Fibroblast of lung (primary cell): ENCODE data around the gene RANBP10. TPM values are rescaled to one million over a fixed set of nuclear protein-coding genes. Genes with fewer than 3 reads are reported as not detected.
A peak's percentile ranks its signal among the peaks of the same experiment; 100 is the strongest.

Experiments used
- DNase-seq, 2 donors: peaks; one replicate each; pipeline versions ENCODE4 v3.0.0 to v3.0.0-alpha.2; 2010; ENCODE audit warnings: low read depth in 2 of 2
- H2AFZ ChIP-seq: 2 replicates; pipeline ENCODE4 v1.5.1; 2012; ENCODE audit warnings: low read length, control low read depth, inconsistent platforms
- H3K27ac ChIP-seq: 2 replicates; pipeline ENCODE4 v1.5.1; 2011; ENCODE audit warnings: low read length, control low read depth; ENCODE audit not compliant: insufficient read depth
- H3K27me3 ChIP-seq: 2 replicates; pipeline ENCODE4 v1.5.1; 2011; ENCODE audit warnings: mild to moderate bottlenecking, low read length; ENCODE audit not compliant: control insufficient read depth, insufficient read depth
- H3K36me3 ChIP-seq: 2 replicates; pipeline ENCODE4 v1.5.1; 2011; ENCODE audit warnings: low read length; ENCODE audit not compliant: control insufficient read depth, insufficient read depth
- H3K4me1 ChIP-seq: 2 replicates; pipeline ENCODE4 v1.5.1; 2011; ENCODE audit warnings: low read length; ENCODE audit not compliant: control insufficient read depth, insufficient read depth; ENCODE audit errors: extremely low read depth
- H3K4me2 ChIP-seq: 2 replicates; pipeline ENCODE4 v1.5.1; 2011; ENCODE audit warnings: low read length, control low read depth; ENCODE audit not compliant: insufficient read depth; ENCODE audit errors: extremely low read depth
- H3K4me3 ChIP-seq, 4 experiments: fragments of 200-600 bp in 1 of 4; sonication (generic) in 1 of 4; replicated peaks in 1 of 4; 2 replicates each; pipeline ENCODE4 v1.5.1; 2011 to 2016; ENCODE audit warnings: low read length in 4 of 4, low read depth in 3 of 4, mild to moderate bottlenecking in 3 of 4, control low read depth in 2 of 4, inconsistent platforms in 1 of 4, mixed read lengths in 1 of 4; ENCODE audit not compliant: insufficient read depth in 1 of 4; ENCODE audit errors: control extremely low read depth in 1 of 4
- H3K79me2 ChIP-seq: 2 replicates; pipeline ENCODE4 v1.5.1; 2012; ENCODE audit warnings: mild to moderate bottlenecking, low read length, inconsistent platforms; ENCODE audit not compliant: control insufficient read depth, insufficient read depth
- H3K9ac ChIP-seq: 2 replicates; pipeline ENCODE4 v1.5.1; 2011; ENCODE audit warnings: mild to moderate bottlenecking, low read length, control low read depth; ENCODE audit not compliant: insufficient read depth
- H3K9me3 ChIP-seq: 2 replicates; pipeline ENCODE4 v1.5.1; 2012; ENCODE audit warnings: low read depth, low read length; ENCODE audit not compliant: control insufficient read depth, insufficient read depth
- H4K20me1 ChIP-seq: 2 replicates; pipeline ENCODE4 v1.5.1; 2011; ENCODE audit warnings: low read length; ENCODE audit not compliant: control insufficient read depth, insufficient read depth; ENCODE audit errors: extremely low read depth
- EZH2 ChIP-seq: IDR thresholded peaks from 2 replicates; pipeline ENCODE4 v1.5.1; 2012; ENCODE audit warnings: low read length, control low read depth, mild to moderate bottlenecking; ENCODE audit errors: missing control alignments
- polyA plus RNA-seq, 2 donors: library from polyadenylated mRNA; depleted of rRNA in 1 of 2; stranded (reverse) in 1 of 2; unstranded in 1 of 2; fragments of >200 nt; gene quantifications; 2 replicates each; pipeline ENCODE4 v1.2.1, GENCODE V29; 2011 to 2012; ENCODE audit warnings: missing spikeins in 1 of 2
- total RNA-seq: library from RNA; depleted of rRNA; stranded (reverse); fragments of >200 nt; gene quantifications from 2 replicates; pipeline ENCODE4 v1.2.1, GENCODE V29; 2014
- TF ChIP-seq, protein P1 (sequence below), 2 donors: IDR thresholded peaks in 1 of 2; conservative IDR thresholded peaks in 1 of 2; 1 replicate in 1 of 2; 2 replicates in 1 of 2; pipeline ENCODE4 v1.5.1; 2011 to 2012; ENCODE audit warnings: low read length in 2 of 2, control low read depth in 1 of 2, inconsistent platforms in 1 of 2, low read depth in 1 of 2, mild to moderate bottlenecking in 1 of 2

Gene RANBP10
- total and polyA plus RNA-seq, 2 donors (not counting 1 experiment from before 2014, with no cell fraction given), result 4.6 to 7.1 TPM

DNA sequence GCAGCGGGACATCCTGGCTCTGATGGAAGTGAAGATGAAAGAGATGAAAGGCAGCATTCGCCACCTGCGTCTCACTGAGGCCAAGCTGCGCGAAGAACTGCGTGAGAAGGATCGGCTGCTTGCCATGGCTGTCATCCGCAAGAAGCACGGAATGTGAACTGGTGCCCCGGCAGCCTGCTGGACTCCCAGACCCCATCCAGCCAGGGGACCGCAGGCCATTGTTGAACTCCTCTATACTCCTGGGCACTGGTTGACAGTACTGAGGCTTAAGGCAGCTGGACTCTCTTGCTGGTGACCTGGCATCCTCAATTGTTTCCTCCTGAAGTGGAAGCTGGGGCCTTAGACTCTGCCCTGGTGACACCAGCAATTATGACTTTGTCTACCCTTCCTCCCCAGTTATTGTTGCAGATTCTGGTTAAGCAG, 37.0 kb upstream of the RANBP10 start:
- Histone ChIP-seq H3K4me1 (peaks cover 19% of the 10 kb centered on the region), H3K27me3 (no peaks in the 10 kb centered on the region), H2AFZ (peak overlapping the region; percentile 32), H4K20me1 (no peaks in the 10 kb centered on the region), H3K4me2 (peak overlapping the region; percentile 89), H3K79me2 (peaks cover 38% of the 10 kb centered on the region), H3K9ac (peak overlapping the region; percentile 91), H3K27ac (peak overlapping the region; percentile 97), H3K4me3 (peak overlapping the region; percentile 65 to 94 (median 83)), H3K9me3 (no peaks in the 10 kb centered on the region), H3K36me3 (no peaks in the 10 kb centered on the region)
- peak in 1 of 2 donors; percentile 28 for DNase-seq
- TF ChIP-seq EZH2, result no peak
- TF ChIP-seq, protein P1, sequence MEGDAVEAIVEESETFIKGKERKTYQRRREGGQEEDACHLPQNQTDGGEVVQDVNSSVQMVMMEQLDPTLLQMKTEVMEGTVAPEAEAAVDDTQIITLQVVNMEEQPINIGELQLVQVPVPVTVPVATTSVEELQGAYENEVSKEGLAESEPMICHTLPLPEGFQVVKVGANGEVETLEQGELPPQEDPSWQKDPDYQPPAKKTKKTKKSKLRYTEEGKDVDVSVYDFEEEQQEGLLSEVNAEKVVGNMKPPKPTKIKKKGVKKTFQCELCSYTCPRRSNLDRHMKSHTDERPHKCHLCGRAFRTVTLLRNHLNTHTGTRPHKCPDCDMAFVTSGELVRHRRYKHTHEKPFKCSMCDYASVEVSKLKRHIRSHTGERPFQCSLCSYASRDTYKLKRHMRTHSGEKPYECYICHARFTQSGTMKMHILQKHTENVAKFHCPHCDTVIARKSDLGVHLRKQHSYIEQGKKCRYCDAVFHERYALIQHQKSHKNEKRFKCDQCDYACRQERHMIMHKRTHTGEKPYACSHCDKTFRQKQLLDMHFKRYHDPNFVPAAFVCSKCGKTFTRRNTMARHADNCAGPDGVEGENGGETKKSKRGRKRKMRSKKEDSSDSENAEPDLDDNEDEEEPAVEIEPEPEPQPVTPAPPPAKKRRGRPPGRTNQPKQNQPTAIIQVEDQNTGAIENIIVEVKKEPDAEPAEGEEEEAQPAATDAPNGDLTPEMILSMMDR (conservative IDR thresholded peaks at IDR 0.05 in 1 of 2, IDR thresholded peaks at IDR 0.05 in 1 of 2; ENCODE audit: low read depth in 1 of 2, low read length in 2 of 2), result no peak

DNA sequence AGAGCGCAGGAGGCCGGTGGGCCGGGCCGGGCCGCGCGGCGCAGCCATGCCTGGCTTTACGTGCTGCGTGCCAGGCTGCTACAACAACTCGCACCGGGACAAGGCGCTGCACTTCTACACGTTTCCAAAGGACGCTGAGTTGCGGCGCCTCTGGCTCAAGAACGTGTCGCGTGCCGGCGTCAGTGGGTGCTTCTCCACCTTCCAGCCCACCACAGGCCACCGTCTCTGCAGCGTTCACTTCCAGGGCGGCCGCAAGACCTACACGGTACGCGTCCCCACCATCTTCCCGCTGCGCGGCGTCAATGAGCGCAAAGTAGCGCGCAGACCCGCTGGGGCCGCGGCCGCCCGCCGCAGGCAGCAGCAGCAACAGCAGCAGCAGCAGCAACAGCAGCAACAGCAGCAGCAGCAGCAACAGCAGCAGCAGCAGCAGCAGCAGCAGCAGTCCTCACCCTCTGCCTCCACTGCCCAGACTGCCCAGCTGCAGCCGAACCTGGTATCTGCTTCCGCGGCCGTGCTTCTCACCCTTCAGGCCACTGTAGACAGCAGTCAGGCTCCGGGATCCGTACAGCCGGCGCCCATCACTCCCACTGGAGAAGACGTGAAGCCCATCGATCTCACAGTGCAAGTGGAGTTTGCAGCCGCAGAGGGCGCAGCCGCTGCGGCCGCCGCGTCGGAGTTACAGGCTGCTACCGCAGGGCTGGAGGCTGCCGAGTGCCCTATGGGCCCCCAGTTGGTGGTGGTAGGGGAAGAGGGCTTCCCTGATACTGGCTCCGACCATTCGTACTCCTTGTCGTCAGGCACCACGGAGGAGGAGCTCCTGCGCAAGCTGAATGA, 36.4 kb upstream of the RANBP10 start:
- peak overlapping the region; percentile 91 for H3K9ac ChIP-seq
- no peaks in the 10 kb centered on the region for H3K9me3 ChIP-seq
- TF ChIP-seq, protein P1 (conservative IDR thresholded peaks at IDR 0.05 in 1 of 2, IDR thresholded peaks at IDR 0.05 in 1 of 2; ENCODE audit: low read depth in 1 of 2, low read length in 2 of 2), result peak; percentile 27 to 33
- TF ChIP-seq EZH2, result no peak
- H4K20me1 ChIP-seq, result no peaks in the 10 kb centered on the region
- H3K79me2 ChIP-seq, result peaks cover 32% of the 10 kb centered on the region
- no peaks in the 10 kb centered on the region for H3K27me3 ChIP-seq
- peak overlapping the region; percentile 89 for H3K4me2 ChIP-seq
- DNase-seq, result peak; percentile 60 to 63
- H3K4me1 ChIP-seq, result peaks cover 17% of the 10 kb centered on the region
- no peaks in the 10 kb centered on the region for H3K36me3 ChIP-seq
- peak overlapping the region; percentile 97 for H3K27ac ChIP-seq
- H3K4me3 ChIP-seq, result peak overlapping the region; percentile 65 to 94 (median 83)
- H2AFZ ChIP-seq, result peak overlapping the region; percentile 83

DNA sequence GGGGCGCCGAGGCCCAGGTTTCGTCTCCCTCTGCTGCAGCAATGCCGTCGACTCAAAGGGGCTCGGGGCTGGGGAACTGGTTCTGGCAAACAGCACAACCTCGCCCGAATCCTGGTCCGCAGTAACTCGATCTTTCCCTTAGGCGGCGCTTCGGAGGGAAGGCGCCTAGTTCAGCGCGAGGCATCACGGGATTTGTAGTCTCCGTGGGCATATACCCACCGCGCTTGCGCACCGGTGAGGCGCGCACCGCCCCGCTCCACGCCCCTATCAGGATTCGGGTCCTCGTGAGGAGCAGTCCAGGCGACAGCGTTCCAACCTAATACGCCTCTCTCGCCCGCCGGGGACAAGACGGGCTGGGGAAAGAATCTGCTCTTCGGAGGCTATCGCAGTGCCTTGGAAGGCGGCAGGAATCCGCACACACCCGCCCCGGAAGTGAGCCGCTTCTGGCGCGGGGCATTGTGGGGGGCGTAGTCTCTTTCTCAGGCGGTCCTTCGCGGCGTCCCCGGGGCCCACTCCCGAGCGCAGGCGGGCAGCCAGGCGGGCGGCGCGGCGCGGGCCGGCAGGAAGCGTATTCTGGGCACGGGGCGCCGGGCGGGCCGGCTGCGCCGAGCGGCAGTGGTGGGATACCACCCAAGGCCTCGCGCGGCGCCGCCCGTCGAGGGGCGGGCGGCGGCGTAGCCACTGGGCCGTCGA, 35.6 kb upstream of the RANBP10 start, which contains the start of gene THAP11:
THAP11 (plus strand) TSS at position 505 of the 693 bp plus-strand sequence. CDS start 235 bp downstream, outside the sequence.
- Histone ChIP-seq H3K36me3 (no peaks in the 10 kb centered on the region), H3K27ac (peak within 1 kb of the TSS; percentile 97), H3K9me3 (no peaks in the 10 kb centered on the region), H3K4me1 (peaks cover 17% of the 10 kb centered on the region), H3K9ac (peak within 1 kb of the TSS; percentile 91), H3K4me3 (peak within 1 kb of the TSS; percentile 81 to 94 (median 88)), H3K4me2 (peak within 1 kb of the TSS; percentile 89), H4K20me1 (no peaks in the 10 kb centered on the region), H3K27me3 (no peaks in the 10 kb centered on the region), H3K79me2 (peaks cover 24% of the 10 kb centered on the region), H2AFZ (peak within 1 kb of the TSS; percentile 98)
- DNase-seq, result peak; percentile 86 to 94
- TF ChIP-seq, protein P1 (conservative IDR thresholded peaks at IDR 0.05 in 1 of 2, IDR thresholded peaks at IDR 0.05 in 1 of 2; ENCODE audit: low read depth in 1 of 2, low read length in 2 of 2), result peak; percentile 56 to 87
- TF ChIP-seq EZH2, result no peak
